ENCODE measurements around the gene CCSER1. TPM values are rescaled to one million over a fixed set of nuclear protein-coding genes. Genes with fewer than 3 reads are reported as not detected.

The CCSER1 gene
- total RNA-seq, 1 experiment from 2014 or later: 5.9 TPM

DNA sequence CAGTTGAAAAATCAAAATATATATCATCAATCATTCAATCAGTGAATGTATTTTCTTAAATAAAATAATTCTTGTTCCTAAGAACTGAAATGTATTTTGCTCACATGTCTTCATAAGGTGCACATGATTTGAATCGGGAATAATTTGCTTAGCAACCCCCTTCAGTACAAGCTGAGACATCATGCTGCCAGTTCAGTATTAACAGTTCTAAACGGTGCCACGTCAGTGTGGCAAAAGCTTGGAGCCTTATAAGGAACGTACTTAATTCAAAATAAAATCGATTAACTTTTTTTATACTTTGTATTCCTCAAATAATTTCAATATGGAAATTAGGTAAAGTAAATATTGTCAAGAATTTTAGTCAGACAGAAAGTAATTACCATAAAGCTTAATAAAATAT is 287.9 kb downstream of the CCSER1 start:
- POLR2A ChIA-PET (ENCODE audit: unreplicated experiment): no interaction called here
- Histone ChIP-seq H3K79me2 (ENCODE audit: low read depth) (no peaks in the 10 kb centered on the region), H3K9me3 (ENCODE audit: insufficient read depth, low read depth) (no peaks in the 10 kb centered on the region), H3K27ac (no peak overlapping the region), H3K4me2 (no peak overlapping the region), H2AFZ (no peak overlapping the region), H3K36me3 (ENCODE audit: low read depth) (no peaks in the 10 kb centered on the region), H3K9me2 (ENCODE audit: insufficient read depth) (no peaks in the 10 kb centered on the region), H3F3A (ENCODE audit: insufficient read depth, low read depth) (no peaks in the 10 kb centered on the region), H3K27me3 (ENCODE audit: insufficient read depth, low read depth) (no peaks in the 10 kb centered on the region), H3K4me1 (replicated peaks; ENCODE audit: insufficient read depth) (no peaks in the 10 kb centered on the region), H4K20me1 (ENCODE audit: insufficient read depth) (no peaks in the 10 kb centered on the region), H3K4me3 (no peak overlapping the region)
- intact Hi-C loops (cut with micrococcal nuclease; ENCODE audit: unreplicated experiment): no loop called here
- TF ChIP-seq, protein P1, sequence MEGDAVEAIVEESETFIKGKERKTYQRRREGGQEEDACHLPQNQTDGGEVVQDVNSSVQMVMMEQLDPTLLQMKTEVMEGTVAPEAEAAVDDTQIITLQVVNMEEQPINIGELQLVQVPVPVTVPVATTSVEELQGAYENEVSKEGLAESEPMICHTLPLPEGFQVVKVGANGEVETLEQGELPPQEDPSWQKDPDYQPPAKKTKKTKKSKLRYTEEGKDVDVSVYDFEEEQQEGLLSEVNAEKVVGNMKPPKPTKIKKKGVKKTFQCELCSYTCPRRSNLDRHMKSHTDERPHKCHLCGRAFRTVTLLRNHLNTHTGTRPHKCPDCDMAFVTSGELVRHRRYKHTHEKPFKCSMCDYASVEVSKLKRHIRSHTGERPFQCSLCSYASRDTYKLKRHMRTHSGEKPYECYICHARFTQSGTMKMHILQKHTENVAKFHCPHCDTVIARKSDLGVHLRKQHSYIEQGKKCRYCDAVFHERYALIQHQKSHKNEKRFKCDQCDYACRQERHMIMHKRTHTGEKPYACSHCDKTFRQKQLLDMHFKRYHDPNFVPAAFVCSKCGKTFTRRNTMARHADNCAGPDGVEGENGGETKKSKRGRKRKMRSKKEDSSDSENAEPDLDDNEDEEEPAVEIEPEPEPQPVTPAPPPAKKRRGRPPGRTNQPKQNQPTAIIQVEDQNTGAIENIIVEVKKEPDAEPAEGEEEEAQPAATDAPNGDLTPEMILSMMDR (conservative IDR thresholded peaks at IDR 0.05): no peak
- CTCF ChIA-PET: no interaction called here
- no peak for DNase-seq
- BruUV-seq (replicated peaks): no TSS peak

DNA sequence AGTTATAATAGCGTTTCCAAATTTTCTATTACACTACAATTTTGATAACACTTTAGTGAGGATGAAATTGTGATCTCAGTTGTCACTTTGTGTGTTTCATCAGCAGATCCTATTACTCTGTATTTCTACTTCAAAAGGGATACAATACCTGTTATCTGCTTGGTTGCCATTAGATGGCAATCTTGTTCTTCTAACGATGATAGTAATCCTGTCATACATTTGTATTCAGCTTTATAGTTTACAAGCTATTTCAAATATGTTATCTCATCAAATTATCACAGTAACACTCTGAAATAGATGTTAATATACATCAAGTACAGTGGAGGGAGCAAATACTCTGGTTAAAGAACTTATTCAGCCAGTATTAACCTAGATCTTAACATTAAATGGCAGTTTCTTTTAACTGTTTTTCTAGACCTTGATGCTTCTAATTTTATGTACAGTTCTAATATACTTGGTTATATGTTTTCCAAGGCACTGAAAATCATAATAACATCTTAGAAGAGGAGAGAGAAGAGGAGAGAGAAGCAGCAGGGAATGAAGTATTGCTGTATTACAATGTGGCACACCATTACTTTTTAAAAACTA is 292.0 kb downstream of the CCSER1 start:
- no TSS peak for BruUV-seq (replicated peaks)
- H2AFZ ChIP-seq: no peak overlapping the region
- ChIA-PET POLR2A (ENCODE audit: unreplicated experiment) (interaction anchor here (0.7 kb wide), 1 partner anchor 438 kb away, joined by 4 read pairs; no protein-coding TSS in a partner anchor), CTCF (no interaction called here)
- no peak overlapping the region for H3K4me3 ChIP-seq
- no peaks in the 10 kb centered on the region for H4K20me1 ChIP-seq (ENCODE audit: insufficient read depth)
- no peaks in the 10 kb centered on the region for H3F3A ChIP-seq (ENCODE audit: insufficient read depth, low read depth)
- H3K79me2 ChIP-seq (ENCODE audit: low read depth): no peaks in the 10 kb centered on the region
- peak in 1 of 2 experiments; percentile 36 for DNase-seq
- H3K9me3 ChIP-seq (ENCODE audit: insufficient read depth, low read depth): no peaks in the 10 kb centered on the region
- H3K9me2 ChIP-seq (ENCODE audit: insufficient read depth): no peaks in the 10 kb centered on the region
- H3K27ac ChIP-seq: no peak overlapping the region
- H3K27me3 ChIP-seq (ENCODE audit: insufficient read depth, low read depth): no peaks in the 10 kb centered on the region
- H3K36me3 ChIP-seq (ENCODE audit: low read depth): no peaks in the 10 kb centered on the region
- no peaks in the 10 kb centered on the region for H3K4me1 ChIP-seq (replicated peaks; ENCODE audit: insufficient read depth)
- no peak overlapping the region for H3K4me2 ChIP-seq
- intact Hi-C loops (cut with micrococcal nuclease; ENCODE audit: unreplicated experiment): no loop called here
- TF ChIP-seq, protein P1 (conservative IDR thresholded peaks at IDR 0.05): peak; percentile 69
- no peak for TF ChIP-seq EZH2 (IDR thresholded peaks at IDR 0.05; ENCODE audit: low read depth)

DNA sequence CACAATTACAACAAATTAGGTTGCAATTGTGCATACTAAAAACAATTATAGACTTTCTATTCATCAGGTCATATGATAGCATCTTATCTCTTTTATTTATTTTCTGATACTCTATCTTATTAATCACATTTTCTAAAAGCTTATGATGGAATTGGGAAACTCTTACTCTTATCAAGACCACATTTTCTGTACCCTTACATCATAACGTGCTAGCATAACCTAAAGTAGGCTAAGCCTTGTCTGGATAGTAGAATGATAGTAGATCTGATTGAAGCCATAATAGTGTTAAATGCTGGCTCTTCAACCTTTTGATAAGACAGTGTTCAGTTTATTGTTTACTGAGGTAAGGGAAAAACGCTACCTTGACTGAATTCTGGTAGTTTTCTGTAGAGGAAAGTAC is 294.0 kb downstream of the CCSER1 start:
- Histone ChIP-seq H3F3A (ENCODE audit: insufficient read depth, low read depth) (no peaks in the 10 kb centered on the region), H3K36me3 (ENCODE audit: low read depth) (no peaks in the 10 kb centered on the region), H3K27me3 (ENCODE audit: insufficient read depth, low read depth) (no peaks in the 10 kb centered on the region), H3K27ac (no peak overlapping the region), H3K4me2 (no peak overlapping the region), H3K4me3 (no peak overlapping the region), H2AFZ (no peak overlapping the region), H3K9me3 (ENCODE audit: insufficient read depth, low read depth) (no peaks in the 10 kb centered on the region), H3K79me2 (ENCODE audit: low read depth) (no peaks in the 10 kb centered on the region), H3K9me2 (ENCODE audit: insufficient read depth) (no peaks in the 10 kb centered on the region), H4K20me1 (ENCODE audit: insufficient read depth) (no peaks in the 10 kb centered on the region), H3K4me1 (replicated peaks; ENCODE audit: insufficient read depth) (no peaks in the 10 kb centered on the region)
- TF ChIP-seq, protein P1 (conservative IDR thresholded peaks at IDR 0.05): no peak
- TF ChIP-seq EZH2 (IDR thresholded peaks at IDR 0.05; ENCODE audit: low read depth): no peak
- no peak for DNase-seq
- ChIA-PET CTCF (no interaction called here), POLR2A (ENCODE audit: unreplicated experiment) (no interaction called here)
- no TSS peak for BruUV-seq (replicated peaks)
- intact Hi-C loops (cut with micrococcal nuclease; ENCODE audit: unreplicated experiment): loop anchor here (10.0 kb wide), 1 partner anchor 694 kb away; no protein-coding TSS in a partner anchor

Data from PC-9 (cell line).